GM10266 (cell line): ENCODE data around the gene ZMYM3.
"Not testable (repeated sequence)": the region's sequence is repeated elsewhere in the genome, so short reads cannot be mapped to it uniquely, and the experiment has no call there.

Experiments
- DNase-seq: peaks from one replicate; pipeline ENCODE4 v3.0.0; 2012; ENCODE audit errors: extremely low spot score
- TF ChIP-seq, protein P1 (sequence below): IDR thresholded peaks from 2 replicates; pipeline ENCODE4 v1.5.1; 2012; ENCODE audit warnings: mild to moderate bottlenecking, low read depth; ENCODE audit not compliant: control insufficient read depth, insufficient read depth; ENCODE audit errors: missing control alignments

The ZMYM3 gene

GRCh38 chrX:71292669-71293365 is 38.9 kb upstream of the ZMYM3 start:
- no peak for DNase-seq
- TF ChIP-seq, protein P1, sequence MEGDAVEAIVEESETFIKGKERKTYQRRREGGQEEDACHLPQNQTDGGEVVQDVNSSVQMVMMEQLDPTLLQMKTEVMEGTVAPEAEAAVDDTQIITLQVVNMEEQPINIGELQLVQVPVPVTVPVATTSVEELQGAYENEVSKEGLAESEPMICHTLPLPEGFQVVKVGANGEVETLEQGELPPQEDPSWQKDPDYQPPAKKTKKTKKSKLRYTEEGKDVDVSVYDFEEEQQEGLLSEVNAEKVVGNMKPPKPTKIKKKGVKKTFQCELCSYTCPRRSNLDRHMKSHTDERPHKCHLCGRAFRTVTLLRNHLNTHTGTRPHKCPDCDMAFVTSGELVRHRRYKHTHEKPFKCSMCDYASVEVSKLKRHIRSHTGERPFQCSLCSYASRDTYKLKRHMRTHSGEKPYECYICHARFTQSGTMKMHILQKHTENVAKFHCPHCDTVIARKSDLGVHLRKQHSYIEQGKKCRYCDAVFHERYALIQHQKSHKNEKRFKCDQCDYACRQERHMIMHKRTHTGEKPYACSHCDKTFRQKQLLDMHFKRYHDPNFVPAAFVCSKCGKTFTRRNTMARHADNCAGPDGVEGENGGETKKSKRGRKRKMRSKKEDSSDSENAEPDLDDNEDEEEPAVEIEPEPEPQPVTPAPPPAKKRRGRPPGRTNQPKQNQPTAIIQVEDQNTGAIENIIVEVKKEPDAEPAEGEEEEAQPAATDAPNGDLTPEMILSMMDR, result no peak

DNA sequence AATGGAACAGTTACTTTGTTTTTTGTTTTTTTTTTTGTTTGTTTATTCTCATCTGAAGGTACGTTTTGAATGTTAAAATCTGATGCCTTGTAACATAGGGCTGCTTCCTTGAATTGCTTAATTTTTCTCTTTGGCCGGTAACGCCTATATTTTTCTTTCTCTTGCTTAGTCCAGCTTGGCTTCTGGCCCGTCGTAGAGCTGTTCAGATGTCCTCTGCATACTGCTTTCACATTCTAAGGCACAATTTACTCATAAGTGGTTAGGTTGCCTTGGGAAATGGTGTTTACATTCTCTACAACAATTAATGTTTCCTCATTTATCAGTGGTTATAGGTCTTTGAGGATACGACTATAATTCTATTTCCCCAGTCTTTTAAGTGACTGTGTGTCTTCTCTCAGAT is 37.4 kb upstream of the ZMYM3 start:
- no peak for DNase-seq
- TF ChIP-seq, protein P1, result no peak

GRCh38 chrX:71285929-71286328 is 32.0 kb upstream of the ZMYM3 start:
- DNase-seq, result no peak

DNA sequence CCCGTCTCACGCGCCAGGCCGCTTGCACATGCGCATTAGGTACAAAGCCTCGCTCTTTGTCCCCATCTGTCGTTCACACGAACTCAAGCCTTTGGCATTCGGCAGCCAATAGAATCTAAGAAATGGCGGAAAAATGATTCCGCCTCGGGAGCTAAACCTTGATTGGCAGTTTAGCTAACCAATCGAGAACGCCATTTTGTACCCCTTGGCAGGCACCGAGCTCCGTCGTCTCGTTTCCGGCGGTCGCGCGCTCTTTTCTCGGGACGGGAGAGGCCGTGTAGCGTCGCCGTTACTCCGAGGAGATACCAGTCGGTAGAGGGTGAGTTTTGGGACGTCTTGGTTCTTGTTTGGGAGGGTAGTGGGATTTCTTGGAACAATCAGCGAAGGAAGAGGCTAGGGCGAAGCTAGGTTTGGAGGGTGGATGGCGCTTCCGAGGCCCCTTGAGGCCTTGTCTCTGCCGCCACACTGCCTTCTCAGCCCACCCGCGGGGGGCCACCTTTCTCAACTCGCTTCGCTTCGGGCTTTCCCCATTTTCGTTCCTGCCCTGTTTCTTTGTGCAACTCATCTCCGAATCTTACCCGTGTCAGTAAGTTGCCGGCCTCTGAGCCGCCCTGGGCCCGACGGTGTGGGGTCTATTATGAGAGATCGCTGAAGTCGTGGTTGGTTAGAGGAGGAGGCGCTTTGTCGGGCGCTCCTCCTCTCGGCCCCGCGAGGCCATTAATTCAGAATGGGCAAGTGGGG is 29.6 kb upstream of the ZMYM3 start, which contains the start of gene NONO:
Gene NONO (plus strand): TSS at position 233 of the 741 bp plus-strand sequence. CDS start 7,003 bp downstream, outside the sequence.
- TF ChIP-seq, protein P1, result no peak
- DNase-seq, result peak; percentile 82

More at GRCh38 chrX:71285929-71286328, 32.0 kb upstream of the ZMYM3 start:
- TF ChIP-seq, protein P1, result no peak

DNA sequence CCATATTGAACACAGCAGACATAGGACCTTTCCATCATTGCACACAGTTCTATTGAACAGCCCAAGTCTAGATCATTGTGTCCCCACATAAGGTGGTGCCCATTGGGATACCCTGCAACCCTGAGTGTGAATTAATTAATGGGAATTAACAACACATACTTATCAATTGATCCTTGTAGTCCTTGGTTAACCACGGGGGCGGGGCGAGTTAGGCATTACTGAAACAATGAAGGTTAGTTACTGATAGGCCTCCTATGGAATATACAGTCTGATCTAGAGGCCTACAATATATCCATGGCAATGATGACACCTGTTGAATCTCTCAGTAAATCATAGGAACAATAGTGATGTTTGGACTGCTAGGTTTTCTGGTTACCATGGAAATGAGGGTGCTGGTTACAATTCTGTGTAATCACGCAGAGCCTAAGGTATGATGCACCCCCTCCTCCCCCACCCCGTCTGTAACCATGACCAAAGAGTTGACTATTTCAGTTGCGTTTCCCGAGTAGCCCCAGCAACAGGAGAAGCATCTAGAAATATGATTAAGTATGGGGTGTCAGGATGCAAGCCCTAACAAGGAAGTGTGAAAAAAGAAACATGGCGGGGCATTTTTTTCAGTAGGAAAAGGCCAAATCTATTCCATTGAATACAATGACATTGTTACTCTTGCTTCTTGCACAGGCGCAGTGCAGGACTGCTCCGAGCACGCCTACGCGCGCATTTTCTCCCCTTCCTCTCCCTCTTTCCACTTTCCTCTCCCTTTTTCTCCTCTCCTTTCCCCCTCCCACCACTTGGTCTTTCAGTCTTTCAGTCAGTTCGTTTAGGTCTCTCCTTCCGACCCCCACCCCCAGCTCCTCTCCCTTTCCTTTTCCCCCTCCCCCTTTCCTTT is 28.8 kb upstream of the ZMYM3 start:
- peak; percentile 12 for DNase-seq
- TF ChIP-seq, protein P1, result no peak

DNA sequence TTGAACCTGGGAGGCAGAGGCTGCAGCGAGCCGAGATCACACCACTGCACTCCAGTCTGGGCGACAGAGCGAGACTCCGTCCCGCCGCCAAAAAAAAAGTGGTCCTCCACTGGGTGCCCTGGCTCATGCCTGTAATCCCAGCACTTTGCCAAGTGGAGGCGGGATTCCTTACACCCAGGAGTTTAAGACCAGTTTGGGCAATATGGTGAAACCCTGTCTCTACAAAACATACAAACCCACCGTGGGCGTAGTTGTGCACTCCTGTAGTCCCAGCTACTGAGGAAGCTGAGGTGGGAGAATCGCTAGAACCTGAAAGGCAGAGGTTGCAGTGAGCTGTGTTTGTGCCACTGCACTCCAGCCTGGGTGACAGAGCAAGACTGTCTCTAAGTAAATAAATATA is 27.4 kb upstream of the ZMYM3 start:
- DNase-seq, result not testable (repeated sequence)

GRCh38 chrX:71272313-71272712 is 18.4 kb upstream of the ZMYM3 start:
- not testable (repeated sequence) for DNase-seq

GRCh38 chrX:71269801-71270395 is 16.0 kb upstream of the ZMYM3 start:
- TF ChIP-seq, protein P1, result no peak
- DNase-seq, result no peak

GRCh38 chrX:71268624-71269023 is 14.7 kb upstream of the ZMYM3 start:
- DNase-seq, result not testable (repeated sequence)
